ENCODE data around the gene FKRP. TPM values are rescaled to one million over a fixed set of nuclear protein-coding genes. Genes with fewer than 3 reads are reported as not detected.
"Not testable (repeated sequence)": the region's sequence is repeated elsewhere in the genome, so short reads cannot be mapped to it uniquely, and the experiment has no call there.

The FKRP gene
- total RNA-seq, 2 experiments from 2014 or later: 7.7 to 10.1 TPM

- no peak for DNase-seq
- Mint-ChIP-seq H3K27ac (no peak overlapping the region), H3K27me3 (no peaks in the 10 kb centered on the region), H3K9me3 (no peaks in the 10 kb centered on the region), H3K4me1 (ENCODE audit: low read depth) (no peaks in the 10 kb centered on the region), H3K36me3 (ENCODE audit: low read depth) (no peaks in the 10 kb centered on the region), H3K4me3 (no peak overlapping the region)
- TF ChIP-seq CTCF (IDR thresholded peaks at IDR 0.05): no peak
- CTCF ChIA-PET: interaction anchor here (0.9 to 1.0 kb wide), 2 partner anchors 9 to 58 kb away, joined by 3 to 4 read pairs; no protein-coding TSS in a partner anchor
- intact Hi-C loops (cut with micrococcal nuclease): no loop called here
- POLR2A ChIA-PET: no interaction called here
- ATAC-seq: no peak
Observed at GRCh38 chr19:46762245-46762890, 16.5 kb downstream of the FKRP start.

GRCh38 chr19:46764817-46765291 is 19.0 kb downstream of the FKRP start:
- Mint-ChIP-seq H3K27ac (no peak overlapping the region), H3K4me1 (ENCODE audit: low read depth) (no peaks in the 10 kb centered on the region), H3K27me3 (no peaks in the 10 kb centered on the region), H3K36me3 (ENCODE audit: low read depth) (no peaks in the 10 kb centered on the region), H3K9me3 (no peaks in the 10 kb centered on the region), H3K4me3 (no peak overlapping the region)
- intact Hi-C loops (cut with micrococcal nuclease): no loop called here
- POLR2A ChIA-PET: interaction anchor here (1.3 kb wide), 2 partner anchors 9 to 11 kb away, joined by 3 to 5 read pairs; no protein-coding TSS in a partner anchor
- CTCF ChIA-PET: interaction anchor here (1.1 to 3.7 kb wide), 7 partner anchors 11 to 80 kb away, joined by 3 to 26 read pairs (median 5); partner anchors contain the start of gene SLC1A5
- no peak for TF ChIP-seq CTCF (IDR thresholded peaks at IDR 0.05)
- ATAC-seq (no peak), DNase-seq (no peak)

- Mint-ChIP-seq H3K36me3 (ENCODE audit: low read depth) (no peaks in the 10 kb centered on the region), H3K27me3 (no peaks in the 10 kb centered on the region), H3K4me1 (ENCODE audit: low read depth) (no peaks in the 10 kb centered on the region), H3K4me3 (no peak overlapping the region), H3K9me3 (no peaks in the 10 kb centered on the region), H3K27ac (no peak overlapping the region)
- TF ChIP-seq CTCF (IDR thresholded peaks at IDR 0.05): peak; percentile 81
- CTCF ChIA-PET: interaction anchor here (0.6 to 3.7 kb wide), 46 partner anchors 9 to 330 kb away, joined by 3 to 30 read pairs (median 4); partner anchors contain the start of genes FKRP and SLC1A5
- ATAC-seq (peak; percentile 96), DNase-seq (peak; percentile 79)
- POLR2A ChIA-PET: interaction anchor here (0.6 to 1.3 kb wide), 5 partner anchors 9 to 22 kb away, joined by 3 to 4 read pairs (median 3); no protein-coding TSS in a partner anchor
- intact Hi-C loops (cut with micrococcal nuclease): no loop called here
Observed at GRCh38 chr19:46766569-46767317, 20.9 kb downstream of the FKRP start.

- ChIA-PET CTCF (interaction anchor here (0.6 to 3.3 kb wide), 3 partner anchors 12 to 65 kb away, joined by 3 to 20 read pairs (median 4); no protein-coding TSS in a partner anchor), POLR2A (interaction anchor here (0.8 kb wide), 1 partner anchor 19 kb away, joined by 4 read pairs; the partner anchor contains the start of gene SLC1A5)
- intact Hi-C loops (cut with micrococcal nuclease); DNase-seq; ATAC-seq; H3K27me3 Mint-ChIP-seq; H3K4me1 Mint-ChIP-seq (ENCODE audit: low read depth); H3K4me3 Mint-ChIP-seq; H3K36me3 Mint-ChIP-seq (ENCODE audit: low read depth); H3K9me3 Mint-ChIP-seq; H3K27ac Mint-ChIP-seq: not testable (repeated sequence)
Observed at GRCh38 chr19:46768746-46769145, 22.9 kb downstream of the FKRP start.

- Mint-ChIP-seq H3K4me1 (ENCODE audit: low read depth) (peaks cover 6% of the 10 kb centered on the region), H3K9me3 (no peaks in the 10 kb centered on the region), H3K27ac (no peak overlapping the region), H3K27me3 (no peaks in the 10 kb centered on the region), H3K36me3 (ENCODE audit: low read depth) (peaks cover 29% of the 10 kb centered on the region), H3K4me3 (no peak overlapping the region)
- TF ChIP-seq CTCF (IDR thresholded peaks at IDR 0.05): no peak
- ATAC-seq (no peak), DNase-seq (no peak)
- ChIA-PET CTCF (interaction anchor here (0.6 to 1.3 kb wide), 7 partner anchors 13 to 69 kb away, joined by 3 to 5 read pairs (median 3); no protein-coding TSS in a partner anchor), POLR2A (interaction anchor here (0.7 to 2.0 kb wide), 8 partner anchors 10 to 166 kb away, joined by 3 to 9 read pairs (median 4); partner anchors contain the start of gene SLC1A5)
- intact Hi-C loops (cut with micrococcal nuclease): no loop called here
Observed at GRCh38 chr19:46772170-46773017, 26.5 kb downstream of the FKRP start.
